CD4-positive, alpha-beta memory T cell (primary cell): Measurements from ENCODE around the gene GTPBP6. TPM values are rescaled to one million over a fixed set of nuclear protein-coding genes. Genes with fewer than 3 reads are reported as not detected.
"Not testable (repeated sequence)": the region's sequence is repeated elsewhere in the genome, so short reads cannot be mapped to it uniquely, and the experiment has no call there.

Source experiments
- CTCF ChIA-PET: fragments of 350-600 bp; sonication (Branson Sonifier 250); formaldehyde crosslinking; loops from one replicate; lab custom pipeline; 2021; ENCODE audit warnings: inconsistent platforms; ENCODE audit not compliant: partially characterized antibody; lab: Charles Lee
- POLR2A ChIA-PET: fragments of 350-600 bp; sonication (Branson Sonifier 250); formaldehyde crosslinking; loops from one replicate; lab custom pipeline; 2021; ENCODE audit not compliant: partially characterized antibody; lab: Charles Lee
- DNase-seq, 5 donors: peaks; one replicate each; pipeline versions ENCODE4 v3.0.0 to v3.0.0-alpha.2; 2020 to 2022; ENCODE audit warnings: mixed read lengths in 1 of 5
- H3K27ac ChIP-seq: one replicate; pipeline ENCODE4 v1.7.0; 2013; ENCODE audit warnings: low read depth, low read length
- H3K27me3 ChIP-seq: 2 replicates; pipeline ENCODE4 v1.7.0; 2013; ENCODE audit warnings: mild to moderate bottlenecking, low read length, moderate library complexity; ENCODE audit not compliant: insufficient read depth
- H3K36me3 ChIP-seq: 2 replicates; pipeline ENCODE4 v1.7.0; 2013; ENCODE audit warnings: mild to moderate bottlenecking, low read length, moderate library complexity; ENCODE audit not compliant: insufficient read depth
- H3K4me1 ChIP-seq: 2 replicates; pipeline ENCODE4 v1.7.0; 2013; ENCODE audit warnings: mild to moderate bottlenecking, low read length, moderate library complexity; ENCODE audit not compliant: insufficient read depth
- H3K4me3 ChIP-seq, 2 donors: one replicate each; pipeline ENCODE4 v1.7.0; 2013; ENCODE audit warnings: low read length in 2 of 2, mild to moderate bottlenecking in 1 of 2
- H3K9me3 ChIP-seq, 2 donors: one replicate each; pipeline ENCODE4 v1.7.0; 2013; ENCODE audit warnings: low read length in 2 of 2, control low read depth in 1 of 2; ENCODE audit not compliant: control insufficient read depth in 1 of 2
- H3K27ac Mint-ChIP-seq, 7 donors: one replicate each; pipeline ENCODE4 v1.8.0; 2020 to 2021; ENCODE audit warnings: mixed read lengths in 7 of 7, mild to moderate bottlenecking in 6 of 7, inconsistent platforms in 3 of 7, moderate library complexity in 3 of 7
- H3K27me3 Mint-ChIP-seq, 2 donors: one replicate each; pipeline ENCODE4 v1.8.0; 2020 to 2021; ENCODE audit warnings: mixed read lengths in 2 of 2
- H3K36me3 Mint-ChIP-seq, 2 donors: one replicate each; pipeline ENCODE4 v1.8.0; 2020 to 2021; ENCODE audit warnings: mixed read lengths in 2 of 2, inconsistent platforms in 1 of 2, mild to moderate bottlenecking in 1 of 2
- H3K4me1 Mint-ChIP-seq, 4 donors: one replicate each; pipeline ENCODE4 v1.8.0; 2020 to 2021; ENCODE audit warnings: mixed read lengths in 4 of 4, mild to moderate bottlenecking in 1 of 4
- H3K4me3 Mint-ChIP-seq, 8 donors: one replicate each; pipeline ENCODE4 v1.8.0; 2020 to 2021; ENCODE audit warnings: mixed read lengths in 8 of 8, mild to moderate bottlenecking in 7 of 8, moderate library complexity in 6 of 8, inconsistent platforms in 3 of 8
- H3K9me3 Mint-ChIP-seq, 8 donors: one replicate each; pipeline ENCODE4 v1.8.0; 2020 to 2021; ENCODE audit warnings: mixed read lengths in 8 of 8, mild to moderate bottlenecking in 5 of 8, inconsistent platforms in 3 of 8, moderate library complexity in 1 of 8
- intact Hi-C: fragments of 100-400 bp; cut with micrococcal nuclease; formaldehyde crosslinking; loops from one replicate; pipeline ENCODE4 v1.15.1; 2023
- polyA plus RNA-seq, 2 donors: library from polyadenylated mRNA; unstranded; fragments of 300-500 nt; fragmentation: Illumina TruSeq; gene quantifications; one replicate each; pipeline ENCODE4 v1.2.3, GENCODE V29; 2021
- total RNA-seq, 2 experiments: library from RNA; stranded (reverse); gene quantifications; one replicate each; pipeline ENCODE4 v1.2.3, GENCODE V29; 2021

GTPBP6 gene
- total and polyA plus RNA-seq, 4 experiments from 2014 or later: 34.8 to 79.3 (median 63.3) TPM

GRCh38 chrX:281166-281999 lies 37.2 kb downstream of the GTPBP6 start, which contains the start of gene PLCXD1:
Gene PLCXD1, plus strand, starts transcription at chrX:281381. Its CDS starts 2,807 bp downstream, at chrX:284188.
- H3K27ac Mint-ChIP-seq: peak within 1 kb of the TSS in 5 of 7 donors; percentile 32 to 89 (median 54)

GRCh38 chrX:280722-281121 lies 37.9 kb downstream of the GTPBP6 start:
- H3K27ac ChIP-seq, H3K4me3 ChIP-seq, H3K9me3 ChIP-seq, CTCF ChIA-PET, H3K27ac Mint-ChIP-seq, DNase-seq, H3K36me3 ChIP-seq, H3K36me3 Mint-ChIP-seq, H3K27me3 ChIP-seq, H3K4me3 Mint-ChIP-seq, intact Hi-C loops, POLR2A ChIA-PET, H3K27me3 Mint-ChIP-seq, H3K9me3 Mint-ChIP-seq, H3K4me1 ChIP-seq: not testable (repeated sequence)
- H3K4me1 Mint-ChIP-seq: peaks cover 3 to 39% (median 16%) of the 10 kb centered on the region in 4 donors

More at GRCh38 chrX:281166-281999, 37.2 kb downstream of the GTPBP6 start, which contains the start of gene PLCXD1:
- Mint-ChIP-seq H3K4me3 (peak within 1 kb of the TSS in 6 of 8 donors; percentile 26 to 81 (median 70)), H3K27me3 (no peaks in the 10 kb centered on the region), H3K36me3 (peaks cover 2 to 9% of the 10 kb centered on the region in 2 donors), H3K4me1 (peaks cover 3 to 41% (median 17%) of the 10 kb centered on the region in 4 donors), H3K9me3 (no peaks in the 10 kb centered on the region)
- Histone ChIP-seq H3K36me3 (peaks cover 3% of the 10 kb centered on the region), H3K27ac (no peak within 1 kb of the TSS), H3K4me3 (no peak within 1 kb of the TSS), H3K4me1 (peaks cover 7% of the 10 kb centered on the region), H3K9me3 (no peaks in the 10 kb centered on the region), H3K27me3 (no peaks in the 10 kb centered on the region)
- DNase-seq: no peak
- POLR2A ChIA-PET: no interaction called here
- CTCF ChIA-PET: no interaction called here
- intact Hi-C loops: no loop called here

DNA sequence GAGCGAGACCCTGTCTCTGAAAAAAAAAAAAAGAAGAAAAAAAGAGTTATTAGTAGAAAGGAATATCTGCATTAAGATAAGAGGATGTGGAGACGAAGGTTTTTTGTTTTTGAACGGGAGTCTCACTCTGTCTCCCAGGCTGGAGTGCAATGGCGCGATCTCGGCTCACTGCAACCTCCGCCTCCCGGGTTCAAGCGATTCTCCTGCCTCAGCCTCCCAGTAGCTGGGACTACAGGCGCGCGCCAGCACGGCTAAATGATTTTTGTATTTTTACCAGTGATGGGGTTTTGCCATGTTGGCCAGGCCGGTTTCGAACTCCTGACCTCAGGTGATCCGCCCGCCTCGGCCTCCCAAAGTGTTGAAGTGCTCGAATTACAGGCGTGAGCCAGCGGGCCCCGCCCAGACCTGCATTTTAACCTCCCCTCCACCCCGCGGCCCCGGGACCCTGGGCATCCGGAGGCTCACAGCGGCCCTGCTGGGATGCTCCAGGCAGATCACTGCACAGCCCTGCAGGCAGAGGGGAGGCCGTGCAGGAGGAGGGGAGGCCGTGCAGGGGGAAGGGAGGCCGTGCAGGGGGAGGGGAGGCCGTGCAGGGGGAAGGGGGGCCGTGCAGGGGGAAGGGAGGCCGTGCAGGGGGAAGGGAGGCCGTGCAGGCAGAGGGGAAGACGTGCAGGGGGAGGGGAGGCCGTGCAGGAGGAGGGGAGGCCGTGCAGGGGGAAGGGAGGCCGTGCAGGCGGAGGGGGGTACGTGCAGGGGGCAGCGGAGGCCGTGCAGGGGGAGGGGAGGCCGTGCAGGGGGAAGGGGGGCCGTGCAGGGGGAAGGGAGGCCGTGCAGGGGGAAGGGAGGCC lies 38.6 kb downstream of the GTPBP6 start:
- H3K27ac Mint-ChIP-seq, H3K4me3 ChIP-seq, H3K27me3 ChIP-seq, H3K36me3 ChIP-seq, H3K27ac ChIP-seq, H3K36me3 Mint-ChIP-seq, H3K9me3 ChIP-seq, H3K9me3 Mint-ChIP-seq, intact Hi-C loops, CTCF ChIA-PET, H3K27me3 Mint-ChIP-seq, POLR2A ChIA-PET, DNase-seq: not testable (repeated sequence)
- peaks cover 2 to 39% (median 17%) of the 10 kb centered on the region in 4 donors for H3K4me1 Mint-ChIP-seq
- H3K4me3 Mint-ChIP-seq: peak overlapping the region in 4 of 8 donors; percentile 17 to 59 (median 48)
- H3K4me1 ChIP-seq: peaks cover 15% of the 10 kb centered on the region

DNA sequence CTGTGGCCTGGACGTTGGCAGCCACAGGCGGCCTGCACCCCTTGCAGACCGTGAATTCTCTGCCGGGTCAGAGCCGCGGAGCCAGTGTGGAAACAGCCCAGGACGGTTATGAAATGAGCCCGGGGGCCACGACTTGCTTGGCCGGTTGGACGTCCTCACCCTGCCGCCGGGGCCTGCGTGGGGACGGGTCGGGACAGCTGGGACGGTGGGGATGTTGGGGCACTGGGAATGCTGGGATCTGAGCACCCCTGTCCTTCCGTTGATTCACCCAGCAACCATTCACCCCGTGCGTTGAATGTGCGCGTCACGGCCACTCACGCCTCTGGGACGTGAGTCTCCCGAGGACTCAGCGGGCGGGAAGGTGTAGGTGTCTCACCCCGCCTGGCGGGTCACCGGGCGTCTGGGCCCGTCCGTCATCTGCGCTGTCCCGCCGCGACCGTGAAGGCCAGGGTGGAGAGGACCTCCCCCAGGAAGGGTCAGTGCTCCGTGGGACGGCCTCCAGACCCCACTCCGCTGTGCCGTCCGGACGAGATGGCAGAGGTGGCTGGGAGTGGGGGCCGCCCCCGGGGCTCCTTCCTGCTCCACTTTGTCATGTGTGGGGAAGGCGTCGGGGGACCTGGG lies 41.9 kb downstream of the GTPBP6 start:
- intact Hi-C loops: no loop called here
- Histone ChIP-seq H3K36me3 (no peaks in the 10 kb centered on the region), H3K9me3 (no peaks in the 10 kb centered on the region), H3K27me3 (no peaks in the 10 kb centered on the region), H3K4me3 (peak overlapping the region; percentile 50 to 52), H3K4me1 (peaks cover 12% of the 10 kb centered on the region), H3K27ac (peak overlapping the region; percentile 1)
- peak overlapping the region; percentile 75 to 87 (median 80) for H3K4me3 Mint-ChIP-seq
- peaks cover 0 to 28% (median 10%) of the 10 kb centered on the region in 4 donors for H3K4me1 Mint-ChIP-seq
- CTCF ChIA-PET: no interaction called here
- no peaks in the 10 kb centered on the region for H3K27me3 Mint-ChIP-seq
- H3K9me3 Mint-ChIP-seq: no peaks in the 10 kb centered on the region
- H3K27ac Mint-ChIP-seq: peak overlapping the region in 3 of 7 donors; percentile 7 to 66 (median 13)
- no peaks in the 10 kb centered on the region for H3K36me3 Mint-ChIP-seq
- DNase-seq: no peak
- POLR2A ChIA-PET: no interaction called here

DNA sequence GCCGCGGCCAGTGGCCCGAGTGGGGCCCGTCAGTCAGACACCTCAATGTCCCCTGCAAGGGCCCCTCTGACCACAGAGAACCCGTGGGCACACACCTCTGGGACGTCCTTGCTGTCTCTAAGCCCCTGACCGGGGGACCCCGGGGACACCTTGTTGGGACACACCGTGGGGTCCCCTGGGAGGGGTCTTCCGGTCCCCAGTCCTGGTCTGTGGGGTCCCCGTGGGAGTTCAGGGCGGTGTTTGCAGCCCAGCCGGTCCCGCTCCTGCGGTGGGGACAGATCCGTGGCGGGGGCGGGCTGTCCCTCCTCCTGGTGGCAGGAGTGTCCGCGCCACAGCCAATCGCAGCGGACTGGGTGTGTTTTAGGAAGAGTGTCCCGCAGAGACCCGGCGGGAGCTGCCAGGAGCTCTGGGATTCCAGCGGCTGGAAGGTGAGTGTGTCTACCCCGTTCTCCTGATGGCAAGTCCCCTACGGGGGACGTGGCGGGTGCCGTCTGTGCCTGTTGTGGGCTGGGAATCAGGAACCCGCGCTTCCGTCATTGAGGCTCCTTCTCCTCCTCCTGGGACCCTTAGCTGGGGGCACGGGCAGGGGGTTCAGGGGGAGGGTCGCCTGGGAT lies 42.5 kb downstream of the GTPBP6 start:
- H3K27me3 ChIP-seq: no peaks in the 10 kb centered on the region
- CTCF ChIA-PET: no interaction called here
- H3K36me3 Mint-ChIP-seq: no peaks in the 10 kb centered on the region
- no peaks in the 10 kb centered on the region for H3K27me3 Mint-ChIP-seq
- DNase-seq: peak in 4 of 5 donors; percentile 33 to 42 (median 35)
- POLR2A ChIA-PET: no interaction called here
- H3K36me3 ChIP-seq: no peaks in the 10 kb centered on the region
- H3K27ac Mint-ChIP-seq: peak overlapping the region in 3 of 7 donors; percentile 7 to 66 (median 13)
- no peaks in the 10 kb centered on the region for H3K9me3 Mint-ChIP-seq
- peaks cover 9% of the 10 kb centered on the region for H3K4me1 ChIP-seq
- H3K9me3 ChIP-seq: no peaks in the 10 kb centered on the region
- peaks cover 0 to 22% (median 7%) of the 10 kb centered on the region in 4 donors for H3K4me1 Mint-ChIP-seq
- peak overlapping the region; percentile 75 to 87 (median 80) for H3K4me3 Mint-ChIP-seq
- peak overlapping the region; percentile 50 to 52 for H3K4me3 ChIP-seq
- intact Hi-C loops: no loop called here
- peak overlapping the region; percentile 1 for H3K27ac ChIP-seq

DNA sequence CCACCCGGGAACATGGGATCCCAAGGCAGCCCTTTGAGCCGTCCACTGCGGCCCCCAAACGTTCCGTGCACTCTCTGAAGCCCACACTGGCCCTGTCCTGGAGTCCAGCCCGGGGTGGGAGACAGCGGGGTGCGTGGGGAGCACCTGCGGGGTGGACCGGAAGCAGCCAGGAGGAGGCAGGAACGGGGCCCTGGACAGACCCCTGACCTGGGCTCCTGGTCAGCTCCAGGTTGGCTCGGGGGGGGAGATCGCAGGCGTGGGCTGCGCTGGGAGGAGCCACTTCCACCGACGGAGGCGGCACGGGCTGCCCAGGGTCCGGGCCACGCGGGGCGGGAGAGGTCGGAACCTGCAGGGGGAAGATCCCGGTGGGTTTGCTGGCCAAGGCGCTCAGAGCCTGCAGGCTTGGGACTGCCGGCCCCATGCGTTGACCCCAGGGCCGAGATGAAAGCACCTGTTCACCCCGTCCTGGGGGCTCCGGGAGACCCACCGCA lies 43.1 kb downstream of the GTPBP6 start:
- H3K27ac Mint-ChIP-seq: no peak overlapping the region
- no peaks in the 10 kb centered on the region for H3K9me3 Mint-ChIP-seq
- Histone ChIP-seq H3K4me1 (peaks cover 9% of the 10 kb centered on the region), H3K9me3 (no peaks in the 10 kb centered on the region), H3K36me3 (no peaks in the 10 kb centered on the region), H3K4me3 (peak overlapping the region; percentile 50 to 52), H3K27ac (peak overlapping the region; percentile 1), H3K27me3 (no peaks in the 10 kb centered on the region)
- ChIA-PET POLR2A (no interaction called here), CTCF (no interaction called here)
- H3K4me1 Mint-ChIP-seq: peaks cover 0 to 21% (median 7%) of the 10 kb centered on the region in 4 donors
- H3K27me3 Mint-ChIP-seq: no peaks in the 10 kb centered on the region
- H3K4me3 Mint-ChIP-seq: peak overlapping the region; percentile 35 to 87 (median 70)
- intact Hi-C loops: no loop called here
- H3K36me3 Mint-ChIP-seq: no peaks in the 10 kb centered on the region
- no peak for DNase-seq
